Caki2 (cell line): Measurements from ENCODE around the gene TMEM132C. TPM values are rescaled to one million over a fixed set of nuclear protein-coding genes. Genes with fewer than 3 reads are reported as not detected.

Source experiments
- DNase-seq: peaks from one replicate; pipeline ENCODE4 v3.0.0-alpha.2; 2015; ENCODE audit warnings: low read depth
- in situ Hi-C: cut with HindIII; loops from 2 replicates; pipeline ENCODE4 v1.10.0; 2016; ENCODE audit warnings: low sequenced_read_pairs, low pct_unique_long_range_greater_than_20kb, mixed read lengths
- total RNA-seq: library from RNA; depleted of rRNA; stranded (reverse); fragments of >200 nt; shearing (Covaris generic); gene quantifications from 2 replicates; pipeline ENCODE4 v1.2.3, GENCODE V29; 2014; ENCODE audit warnings: low replicate concordance

TMEM132C gene
- total RNA-seq, 1 experiment from 2014 or later = not detected

- no peak for DNase-seq
- in situ Hi-C loops = no loop called here
These were observed 387.5 kb downstream of the TMEM132C start for GRCh38 chr12:128654468-128654867.

GRCh38 chr12:128657378-128657777 is 390.4 kb downstream of the TMEM132C start:
- in situ Hi-C loops = no loop called here
- no peak for DNase-seq

DNA sequence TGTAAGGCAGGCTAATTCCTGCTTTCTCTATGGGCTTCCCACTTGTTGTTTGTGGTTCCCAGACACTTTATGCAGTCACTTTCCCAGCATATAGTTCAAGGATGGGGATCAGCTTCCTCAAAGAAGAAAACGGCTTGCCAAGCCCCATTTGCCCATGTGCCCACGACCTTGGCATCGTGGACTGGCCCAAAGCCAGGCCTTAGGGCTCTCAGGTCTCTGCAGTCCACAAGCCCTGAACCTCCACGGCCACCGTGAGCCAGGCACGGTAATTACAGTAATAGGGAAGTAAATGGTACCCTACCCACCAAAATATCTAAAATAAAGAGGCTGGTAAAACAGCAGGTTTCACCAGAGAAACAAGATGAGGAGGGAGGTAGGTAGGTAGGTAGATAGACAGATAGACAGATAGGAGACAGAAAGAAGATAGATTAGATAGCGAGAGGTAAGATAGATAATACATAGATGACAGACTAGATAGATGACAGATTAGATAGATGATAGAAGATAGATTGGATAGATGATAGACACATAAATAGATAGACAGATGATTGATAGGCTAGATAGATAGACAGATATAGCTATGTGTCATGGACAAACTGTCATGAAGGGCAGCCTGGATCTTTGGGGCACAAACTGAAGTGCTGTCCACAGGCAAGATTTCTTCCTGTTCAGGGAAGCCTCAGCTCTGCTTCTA is 393.7 kb downstream of the TMEM132C start:
- in situ Hi-C loops = no loop called here
- no peak for DNase-seq

GRCh38 chr12:128661226-128661569 is 394.2 kb downstream of the TMEM132C start:
- peak; percentile 77 for DNase-seq
- in situ Hi-C loops = no loop called here

DNA sequence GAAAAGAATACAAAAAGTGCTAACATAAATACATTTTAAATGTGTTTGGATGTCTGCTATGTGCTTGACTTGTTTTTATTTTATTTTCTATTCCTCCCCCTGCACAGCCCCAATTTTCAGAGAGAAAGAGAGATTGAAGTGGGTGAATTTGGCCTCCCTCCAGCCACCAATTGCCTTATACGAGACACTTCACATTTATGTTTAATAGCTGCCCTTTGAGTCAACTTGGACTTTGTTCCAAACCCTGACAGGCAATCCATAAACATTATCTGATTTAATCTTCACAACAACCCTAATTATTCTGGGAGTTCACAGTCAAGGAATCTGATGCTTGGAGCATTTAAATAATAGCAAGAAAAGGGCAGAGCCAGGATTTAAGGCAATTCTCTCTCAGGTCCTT is 395.1 kb downstream of the TMEM132C start:
- in situ Hi-C loops = no loop called here

GRCh38 chr12:128664501-128664900 is 397.5 kb downstream of the TMEM132C start:
- in situ Hi-C loops = no loop called here
- no peak for DNase-seq

More for the DNA sequence above, 395.1 kb downstream of the TMEM132C start:
- no peak for DNase-seq

DNA sequence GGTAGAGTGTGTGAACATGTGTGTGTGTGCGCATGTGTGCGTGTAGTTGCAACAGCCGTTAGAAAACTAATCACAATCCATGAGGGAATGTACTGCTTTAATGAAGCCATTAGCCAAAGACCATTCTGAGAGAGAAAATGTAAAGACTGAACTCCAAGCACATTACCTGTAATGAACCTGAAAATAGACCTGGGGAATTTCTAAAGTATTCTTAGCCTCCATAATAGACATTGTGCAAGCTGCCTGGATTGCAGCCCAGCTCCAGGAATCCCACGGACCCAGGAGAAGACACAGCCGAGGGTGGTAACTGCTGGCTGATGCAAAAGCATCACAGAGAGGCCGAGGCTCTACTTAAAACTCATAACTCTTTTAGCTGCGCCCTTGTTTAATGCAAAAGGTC is 400.2 kb downstream of the TMEM132C start:
- in situ Hi-C loops = no loop called here
- DNase-seq = no peak

DNA sequence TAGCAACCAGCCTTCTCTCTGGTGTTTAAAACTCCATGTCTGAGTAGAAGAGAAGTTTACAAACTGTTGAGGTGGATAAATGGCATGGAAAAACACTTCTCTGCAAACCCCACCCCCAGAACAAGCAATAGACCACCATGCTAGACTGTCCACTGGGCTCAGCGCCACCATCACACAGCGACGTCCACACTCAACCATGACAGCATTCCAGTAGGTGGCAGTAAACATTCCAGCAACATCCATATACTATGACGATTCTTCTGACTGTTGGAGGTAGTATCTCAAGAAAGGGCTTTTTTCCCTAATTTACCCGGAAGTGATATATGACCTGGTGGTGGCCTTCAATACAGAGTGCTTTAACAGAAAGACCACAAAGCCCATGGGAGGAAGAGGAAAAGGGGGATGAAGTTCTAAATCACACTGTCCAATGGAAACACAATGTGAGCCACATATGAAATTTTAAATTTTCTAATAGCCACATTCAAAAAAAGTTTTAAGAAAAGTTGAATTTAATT is 404.6 kb downstream of the TMEM132C start:
- no peak for DNase-seq

GRCh38 chr12:128672428-128672827 is 405.5 kb downstream of the TMEM132C start:
- in situ Hi-C loops = no loop called here
- DNase-seq = no peak

More for the DNA sequence above, 404.6 kb downstream of the TMEM132C start:
- in situ Hi-C loops = no loop called here

DNA sequence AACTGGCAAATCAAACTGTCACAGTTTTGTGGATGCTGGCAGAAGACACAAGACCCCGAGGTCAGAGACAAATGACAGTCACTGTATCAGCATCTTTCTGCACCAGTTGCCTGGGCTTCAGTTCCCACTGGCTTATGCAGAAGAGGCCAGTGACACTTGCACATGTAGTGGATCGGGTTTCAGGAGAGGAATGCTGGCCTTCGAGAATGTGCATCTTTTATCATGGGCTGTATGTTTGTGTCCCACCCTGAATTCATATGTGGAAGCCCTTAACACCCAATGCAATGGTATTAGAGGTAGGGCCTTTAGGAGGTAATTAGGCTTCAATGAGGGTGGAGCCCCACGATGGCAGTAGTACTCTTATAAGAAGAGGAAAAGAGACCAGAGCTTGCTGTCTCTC is 405.9 kb downstream of the TMEM132C start:
- in situ Hi-C loops = no loop called here
- no peak for DNase-seq

DNA sequence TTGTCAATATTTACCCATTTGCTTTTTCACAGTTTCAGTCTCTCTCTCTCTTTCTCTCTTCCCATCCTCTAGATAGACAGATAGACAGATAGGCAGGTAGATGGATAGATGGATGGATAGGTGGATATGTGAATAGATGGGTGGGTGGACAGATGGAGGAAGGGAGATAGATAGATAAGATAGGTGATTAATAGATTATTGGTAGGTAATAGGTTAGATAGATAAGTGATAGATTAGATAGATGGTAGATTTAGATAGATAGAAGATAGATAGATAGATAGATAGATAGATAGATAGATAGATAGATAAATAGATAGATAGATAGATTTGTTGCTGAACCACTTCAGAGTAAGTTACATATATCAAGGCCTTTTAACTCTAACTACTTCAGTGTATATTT is 408.6 kb downstream of the TMEM132C start:
- DNase-seq = no peak
- in situ Hi-C loops = no loop called here

- in situ Hi-C loops = no loop called here
- no peak for DNase-seq
These were observed 413.6 kb downstream of the TMEM132C start for GRCh38 chr12:128680555-128680954.

DNA sequence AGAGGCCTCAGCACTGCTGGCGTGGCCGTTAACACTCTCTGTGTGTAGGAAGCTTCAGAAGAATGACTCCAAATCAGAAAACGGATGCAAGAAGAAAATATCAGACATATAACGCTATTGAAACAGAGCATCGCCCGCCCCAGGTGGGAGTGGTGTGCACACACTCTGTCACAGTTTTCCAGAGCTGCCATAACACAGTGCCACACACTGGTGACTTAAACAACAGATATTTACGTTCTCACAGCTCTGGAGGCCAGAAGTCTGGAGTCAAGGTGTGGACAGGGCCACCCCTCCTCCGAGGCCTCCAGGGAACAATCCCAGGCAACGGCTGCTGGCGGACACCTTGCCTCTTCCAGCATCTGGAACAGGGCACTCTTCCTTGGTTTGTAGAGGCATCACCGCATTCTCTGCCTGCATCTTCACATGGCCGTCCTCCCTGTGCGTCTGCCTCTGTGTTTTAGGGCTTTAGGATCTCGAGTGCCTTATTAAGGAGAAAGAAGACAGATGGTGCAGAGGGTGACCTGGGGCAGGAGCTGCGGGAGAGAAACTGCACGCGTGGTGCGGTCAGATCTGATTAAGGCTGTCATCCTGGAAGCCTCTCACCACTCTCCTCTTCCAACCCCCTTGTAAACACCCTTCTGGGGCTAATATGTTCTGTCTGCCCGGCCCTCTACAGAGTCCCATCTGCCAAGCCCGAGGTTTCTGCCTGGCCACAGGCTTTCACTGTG is 415.7 kb downstream of the TMEM132C start:
- no peak for DNase-seq
- in situ Hi-C loops = no loop called here

GRCh38 chr12:128684352-128684751 is 417.4 kb downstream of the TMEM132C start:
- in situ Hi-C loops = no loop called here
- no peak for DNase-seq

GRCh38 chr12:128685903-128686475 is 419.0 kb downstream of the TMEM132C start:
- in situ Hi-C loops = no loop called here
- no peak for DNase-seq

- DNase-seq = no peak
- in situ Hi-C loops = no loop called here
These were observed 420.9 kb downstream of the TMEM132C start for GRCh38 chr12:128687851-128688250.

DNA sequence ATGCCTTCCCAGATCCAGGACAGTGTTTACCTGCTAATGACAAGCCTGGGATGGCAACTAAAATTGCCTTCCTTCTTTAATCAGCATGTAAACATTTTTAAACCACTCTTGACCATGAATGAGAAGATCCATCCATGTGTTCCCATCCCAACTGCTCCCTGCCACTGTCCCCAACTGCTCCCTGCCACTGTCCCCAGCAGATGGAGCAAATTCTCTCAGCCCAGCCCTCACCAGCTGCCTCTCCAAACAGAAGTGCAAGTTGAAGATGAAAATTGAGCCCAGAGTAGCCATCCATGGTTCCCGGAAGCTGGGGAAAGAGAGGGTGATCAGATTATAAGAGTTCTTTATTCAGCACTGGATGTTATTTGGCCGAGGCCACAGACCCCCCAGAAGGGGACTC is 423.7 kb downstream of the TMEM132C start:
- in situ Hi-C loops = no loop called here
- DNase-seq = no peak

DNA sequence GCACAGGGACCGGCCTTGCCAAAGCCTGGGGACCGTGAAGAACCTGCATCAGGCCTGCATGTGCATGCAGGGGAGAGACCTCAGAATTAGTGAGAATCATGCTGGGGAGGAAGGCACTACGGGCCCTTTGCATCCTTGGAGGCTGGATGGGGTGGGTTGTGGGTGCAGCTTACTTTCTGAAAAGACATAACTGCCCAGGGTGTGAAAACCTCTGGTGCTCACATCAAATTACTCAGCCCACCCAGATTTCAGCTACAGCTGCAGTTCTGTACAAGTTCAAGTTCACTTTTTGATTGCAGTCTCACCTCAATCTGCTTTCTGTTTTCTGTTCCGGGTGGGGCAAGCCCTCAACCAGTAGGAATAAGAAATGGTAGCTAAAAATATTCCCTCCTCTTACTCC is 426.1 kb downstream of the TMEM132C start:
- in situ Hi-C loops = no loop called here
- DNase-seq = no peak

- in situ Hi-C loops = no loop called here
- no peak for DNase-seq
These were observed 426.8 kb downstream of the TMEM132C start for GRCh38 chr12:128693771-128694170.
